SU-DHL-6 (cell line): ENCODE measurements around the gene ERBB4.

Experiments
- H2AFZ ChIP-seq: fragments of 200-600 bp; sonication (generic); 2 replicates; pipeline ENCODE4 v1.6.1; 2014; ENCODE audit warnings: low read depth, mild to moderate bottlenecking, moderate library complexity, mixed read lengths, antibody characterized with exemption, low read length; ENCODE audit not compliant: severe bottlenecking
- H3F3A ChIP-seq: fragments of 200-600 bp; shearing (Covaris generic); 2 replicates; pipeline ENCODE4 v1.6.0; 2016; ENCODE audit warnings: antibody characterized with exemption, mild to moderate bottlenecking; ENCODE audit not compliant: insufficient read depth
- H3K27ac ChIP-seq: fragments of 200-600 bp; sonication (generic); 2 replicates; pipeline ENCODE4 v1.5.1; 2016; ENCODE audit warnings: low read depth, mild to moderate bottlenecking, low read length, moderate library complexity, mixed read lengths
- H3K27me3 ChIP-seq: fragments of 200-600 bp; sonication (generic), shearing (Covaris generic); 2 replicates; pipeline ENCODE4 v1.6.0; 2014; ENCODE audit warnings: mild to moderate bottlenecking, low read length
- H3K36me3 ChIP-seq: fragments of 200-600 bp; sonication (generic); 2 replicates; pipeline ENCODE4 v1.6.1; 2014; ENCODE audit warnings: mild to moderate bottlenecking, low read length, mixed read lengths
- H3K4me2 ChIP-seq: fragments of 300-600, 200-600 bp; shearing (Covaris generic), sonication (generic); 2 replicates; pipeline ENCODE4 v1.6.0; 2014; ENCODE audit warnings: low read length, low read depth, mild to moderate bottlenecking; ENCODE audit not compliant: poor library complexity, severe bottlenecking
- H3K4me3 ChIP-seq: fragments of 200-600 bp; sonication (generic); 2 replicates; pipeline ENCODE4 v1.5.1; 2014; ENCODE audit warnings: antibody characterized with exemption, low read length, mild to moderate bottlenecking, mixed read lengths; ENCODE audit not compliant: insufficient read depth, poor library complexity, severe bottlenecking
- H3K79me2 ChIP-seq: fragments of 200-600 bp; sonication (generic); 2 replicates; pipeline ENCODE4 v1.6.1; 2014; ENCODE audit warnings: mild to moderate bottlenecking, low read length, moderate library complexity; ENCODE audit not compliant: insufficient read depth
- H3K9ac ChIP-seq: fragments of 200-600 bp; sonication (generic); 2 replicates; pipeline ENCODE4 v1.7.0; 2014; ENCODE audit warnings: mild to moderate bottlenecking, low read length
- H3K9me2 ChIP-seq: fragments of 200-600 bp; sonication (generic); replicated peaks from 2 replicates; pipeline ENCODE4 v1.6.1; 2014; ENCODE audit warnings: low read length; ENCODE audit not compliant: insufficient read depth
- H3K9me3 ChIP-seq: fragments of 200-600 bp; sonication (generic); 2 replicates; pipeline ENCODE4 v1.6.1; 2014; ENCODE audit warnings: low read length, mixed read lengths; ENCODE audit not compliant: insufficient read depth
- H4K20me1 ChIP-seq: fragments of 200-600 bp; sonication (generic); 2 replicates; pipeline ENCODE4 v1.6.1; 2014; ENCODE audit warnings: low read depth, mild to moderate bottlenecking, antibody characterized with exemption, low read length, moderate library complexity, mixed read lengths
- CTCF ChIP-seq: fragments of 200-600 bp; sonication (generic); IDR thresholded peaks from one replicate; pipeline ENCODE4 v1.5.1; 2017; ENCODE audit warnings: antibody characterized with exemption, mild to moderate bottlenecking, low read length, moderate library complexity; ENCODE audit not compliant: insufficient read depth, poor library complexity, severe bottlenecking
- EZH2phosphoT487 ChIP-seq: fragments of 200-600 bp; sonication (generic), shearing (Covaris generic); conservative IDR thresholded peaks from 2 replicates; pipeline ENCODE4 v1.6.1; 2018; ENCODE audit warnings: mild to moderate bottlenecking, antibody characterized with exemption, low read length, moderate library complexity, mixed read lengths

The ERBB4 gene

GRCh38 chr2:211854832-211855231, 683.8 kb downstream of the ERBB4 start:
- no peak overlapping the region for H3K9ac ChIP-seq
- H3K27me3 ChIP-seq: no peaks in the 10 kb centered on the region
- no peak overlapping the region for H3K27ac ChIP-seq
- H3K9me2 ChIP-seq: no peaks in the 10 kb centered on the region
- H3F3A ChIP-seq: no peaks in the 10 kb centered on the region
- no peaks in the 10 kb centered on the region for H3K79me2 ChIP-seq
- H4K20me1 ChIP-seq: no peaks in the 10 kb centered on the region
- H2AFZ ChIP-seq: no peak overlapping the region
- no peak overlapping the region for H3K4me2 ChIP-seq
- no peaks in the 10 kb centered on the region for H3K9me3 ChIP-seq
- H3K36me3 ChIP-seq: no peaks in the 10 kb centered on the region
- TF ChIP-seq CTCF (no peak), EZH2phosphoT487 (no peak)
- no peak overlapping the region for H3K4me3 ChIP-seq

- Histone ChIP-seq H3K79me2 (no peaks in the 10 kb centered on the region), H3K27ac (no peak overlapping the region), H3K4me3 (no peak overlapping the region), H3K9ac (no peak overlapping the region), H3K4me2 (no peak overlapping the region), H3K27me3 (no peaks in the 10 kb centered on the region), H2AFZ (no peak overlapping the region), H3K9me2 (no peaks in the 10 kb centered on the region), H3K9me3 (no peaks in the 10 kb centered on the region), H3K36me3 (no peaks in the 10 kb centered on the region), H4K20me1 (no peaks in the 10 kb centered on the region), H3F3A (no peaks in the 10 kb centered on the region)
- TF ChIP-seq EZH2phosphoT487 (no peak), CTCF (no peak)
These were observed 691.9 kb downstream of the ERBB4 start for GRCh38 chr2:211846714-211847113.

GRCh38 chr2:211846036-211846400, 692.6 kb downstream of the ERBB4 start:
- no peak overlapping the region for H2AFZ ChIP-seq
- H3K9me2 ChIP-seq: no peaks in the 10 kb centered on the region
- no peaks in the 10 kb centered on the region for H3K36me3 ChIP-seq
- no peaks in the 10 kb centered on the region for H3K9me3 ChIP-seq
- no peaks in the 10 kb centered on the region for H3F3A ChIP-seq
- H3K4me2 ChIP-seq: no peak overlapping the region
- H3K79me2 ChIP-seq: no peaks in the 10 kb centered on the region
- TF ChIP-seq EZH2phosphoT487 (no peak), CTCF (no peak)
- no peak overlapping the region for H3K9ac ChIP-seq
- H3K27ac ChIP-seq: no peak overlapping the region
- H3K27me3 ChIP-seq: no peaks in the 10 kb centered on the region
- H3K4me3 ChIP-seq: no peak overlapping the region
- H4K20me1 ChIP-seq: no peaks in the 10 kb centered on the region
